Mucosa of gallbladder (tissue), 1 donor: ENCODE data around the gene CAMP. TPM values are rescaled to one million over a fixed set of nuclear protein-coding genes. Genes with fewer than 3 reads are reported as not detected.

Experiments used
- DNase-seq: peaks from one replicate; pipeline ENCODE4 v3.0.0-alpha.2; 2020; ENCODE audit warnings: low spot score
- total RNA-seq: library from RNA; stranded (reverse); gene quantifications from one replicate; pipeline ENCODE4 v1.2.1, GENCODE V29; 2021
- donor health status: DM: no; HTN: no; CAD: no.

Gene CAMP
- total RNA-seq, 1 donor from 2014 or later = not detected

DNA sequence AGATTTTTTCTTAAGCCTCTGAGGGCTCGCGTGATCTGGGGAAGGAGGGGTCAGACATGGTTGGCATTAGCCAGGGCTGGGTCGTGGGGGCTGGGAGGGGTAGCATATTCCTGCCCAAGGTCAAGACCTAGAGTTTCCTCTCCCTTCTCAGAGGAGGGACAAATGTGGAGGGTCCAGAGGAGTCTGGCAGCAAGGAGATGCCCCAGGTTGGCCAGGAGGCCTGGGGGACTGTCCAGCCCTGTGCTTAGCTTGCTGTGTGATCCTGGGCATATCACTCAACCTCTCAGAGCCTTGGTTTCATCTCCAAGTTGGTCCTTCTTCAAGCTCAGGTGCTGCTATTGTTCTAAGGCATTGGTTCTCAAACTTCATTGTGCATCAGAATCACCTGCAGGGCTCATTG is 9.1 kb upstream of the CAMP start:
- DNase-seq = no peak

DNA sequence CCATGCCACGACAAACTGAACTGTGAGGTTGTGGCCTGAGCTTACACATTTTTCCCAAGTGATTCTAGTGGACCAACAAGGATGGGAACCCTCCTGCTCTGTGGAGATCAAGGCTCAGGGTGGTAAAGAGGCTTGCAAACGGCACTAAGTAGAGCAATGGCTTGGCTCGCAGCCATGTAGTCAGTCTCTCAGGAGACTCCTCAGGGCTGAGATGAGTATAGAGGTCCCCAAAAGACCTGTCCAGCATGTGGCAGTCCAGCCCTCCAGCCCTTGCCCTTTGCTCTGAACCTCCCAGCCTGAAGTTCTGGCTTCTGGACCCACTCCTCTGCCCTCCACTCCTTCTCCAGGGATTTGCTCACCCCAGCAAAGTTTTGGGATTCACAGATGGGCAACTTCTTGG is 8.3 kb upstream of the CAMP start:
- no peak for DNase-seq

GRCh38 chr3:48215466-48215865 is 7.8 kb upstream of the CAMP start:
- peak; percentile 44 for DNase-seq

- no peak for DNase-seq
Measured at GRCh38 chr3:48215876-48216275, 7.4 kb upstream of the CAMP start.

DNA sequence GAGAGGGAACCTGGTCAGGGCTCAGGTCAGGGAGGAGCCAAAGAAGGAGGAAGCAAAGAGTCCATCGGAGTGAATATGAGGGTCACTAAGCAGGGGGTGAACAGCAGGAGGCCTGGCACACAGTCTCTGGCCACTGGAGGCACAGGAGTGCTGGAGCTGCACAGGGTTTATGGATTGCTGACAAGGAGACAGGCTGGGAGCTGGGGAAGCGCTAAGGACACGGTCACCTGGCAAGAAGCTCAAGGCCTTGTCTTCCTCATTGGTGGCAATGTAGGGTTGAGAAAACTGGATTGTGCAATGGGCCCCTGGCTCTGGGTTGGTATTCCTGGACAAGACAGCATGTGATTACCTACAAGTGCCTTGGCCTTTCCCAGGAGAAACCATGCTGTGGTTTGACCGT is 5.8 kb upstream of the CAMP start:
- DNase-seq = no peak

- no peak for DNase-seq
Measured at GRCh38 chr3:48218537-48218936, 4.8 kb upstream of the CAMP start.

DNA sequence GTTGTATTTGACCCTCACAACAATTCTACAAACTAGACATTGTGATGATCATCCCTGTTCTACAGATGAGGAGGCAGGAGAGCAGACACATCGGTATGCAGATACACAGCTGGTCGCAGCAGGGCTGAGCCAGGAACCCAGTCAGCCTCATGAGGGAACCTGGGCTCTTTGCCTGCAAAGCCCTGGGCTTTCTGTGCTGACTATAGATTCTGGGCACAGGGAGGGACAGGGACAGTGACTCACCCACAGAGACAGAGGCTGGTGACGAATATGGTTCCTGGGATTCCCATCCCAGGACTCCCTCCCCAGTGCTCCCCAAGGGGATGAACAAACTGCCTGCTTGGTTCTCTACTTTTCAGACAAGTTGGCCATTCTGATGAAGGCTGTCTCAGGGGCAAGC is 3.8 kb upstream of the CAMP start:
- DNase-seq = no peak

DNA sequence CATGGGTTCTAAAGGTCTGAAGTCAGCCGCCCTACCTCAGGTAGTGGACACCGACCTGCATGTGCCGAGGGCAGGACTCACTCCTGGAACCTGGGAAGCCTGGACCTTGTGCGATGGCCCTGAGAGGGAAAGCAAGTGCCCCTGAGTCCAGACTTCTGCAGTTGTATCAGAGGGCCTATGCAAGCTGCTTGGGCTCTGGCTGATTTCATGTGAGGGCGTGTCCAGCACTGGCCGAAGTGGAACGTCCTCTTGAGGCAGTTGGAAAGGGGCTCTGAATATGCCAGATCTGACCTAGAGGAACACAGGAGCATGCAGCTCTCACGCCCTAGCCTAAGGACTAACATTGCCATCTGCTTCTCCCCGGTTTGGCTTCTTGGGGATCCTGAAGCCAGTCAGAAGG is 2.5 kb upstream of the CAMP start:
- DNase-seq = no peak

DNA sequence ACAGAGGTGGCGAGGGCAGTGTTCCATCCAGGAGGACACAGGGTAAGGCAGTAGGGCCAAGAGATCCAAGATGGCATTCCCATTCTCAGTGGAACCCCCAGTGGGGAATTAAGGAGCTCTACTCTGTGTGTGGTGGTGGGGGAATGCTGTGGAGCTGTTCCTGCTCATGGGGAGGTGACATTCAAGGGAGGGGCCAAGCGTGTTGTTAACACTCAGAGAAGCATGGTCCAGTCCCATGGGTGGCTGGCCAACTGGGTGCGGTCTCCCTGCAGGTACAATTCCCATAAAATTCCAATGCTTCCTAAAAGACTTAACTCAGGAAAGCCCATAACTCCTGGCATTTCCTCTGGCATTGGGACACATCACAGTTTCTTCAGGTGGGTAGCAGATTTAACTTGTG is 2.3 kb downstream of the CAMP start:
- DNase-seq = no peak

DNA sequence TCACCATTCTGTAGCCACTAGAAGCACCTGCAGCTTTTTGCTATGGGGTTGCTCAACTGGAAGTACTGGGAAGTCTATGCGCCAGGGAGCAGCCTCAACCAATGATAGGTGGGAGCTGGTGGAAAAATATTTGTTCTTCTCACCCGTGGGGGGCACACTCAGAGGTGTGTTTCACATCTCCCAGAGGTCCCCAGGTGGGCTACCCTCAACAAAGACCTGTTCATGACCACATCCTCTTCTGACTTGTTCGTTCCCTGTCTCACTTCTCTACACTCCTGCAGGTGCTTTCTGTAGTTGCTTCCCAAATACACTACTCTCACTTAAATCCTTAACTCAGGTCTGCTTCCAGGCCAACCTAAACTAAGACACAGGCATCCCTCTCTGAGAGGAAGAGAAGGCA is 3.6 kb downstream of the CAMP start:
- DNase-seq = no peak

DNA sequence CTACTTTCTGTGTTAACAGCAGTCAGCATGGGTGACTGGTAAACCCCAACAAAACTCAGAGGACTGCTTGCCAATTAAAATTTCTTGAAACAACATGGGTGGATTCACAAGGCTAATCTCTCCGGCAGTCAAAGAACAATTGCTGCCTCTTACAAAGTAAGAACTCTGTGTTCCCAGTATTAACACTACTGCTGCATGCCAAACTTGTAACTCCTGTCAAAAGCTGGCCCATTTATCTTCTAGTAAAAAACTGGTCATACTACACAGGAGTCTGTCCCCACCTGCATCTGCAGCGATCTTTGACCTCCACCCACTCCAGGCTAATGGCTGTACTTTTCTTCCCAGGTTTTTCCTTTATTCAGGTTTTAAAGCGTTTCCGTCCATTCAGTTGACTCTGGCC is 8.9 kb downstream of the CAMP start:
- no peak for DNase-seq

GRCh38 chr3:48232734-48233133 is 9.4 kb downstream of the CAMP start:
- peak; percentile 41 for DNase-seq

DNA sequence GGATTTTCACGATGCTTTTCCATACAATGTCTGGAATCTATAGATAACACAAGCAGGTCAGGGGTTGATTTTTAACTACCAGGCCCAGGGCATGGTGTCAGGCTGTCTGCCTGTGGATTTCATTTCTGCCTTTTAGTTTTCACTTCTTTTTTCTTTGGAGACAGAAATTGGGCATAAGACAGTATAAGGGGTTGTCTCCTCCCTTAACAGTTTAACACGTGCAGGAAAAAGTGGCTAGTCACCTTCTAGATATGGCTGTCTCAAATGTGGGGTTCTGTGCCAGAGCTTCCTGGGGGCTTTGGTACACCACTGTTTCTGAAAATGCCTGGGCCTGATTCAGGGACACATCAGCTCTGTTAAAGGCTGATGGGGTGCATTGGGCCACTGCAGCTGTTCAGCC is 10.2 kb downstream of the CAMP start:
- no peak for DNase-seq

GRCh38 chr3:48236531-48236930 is 13.2 kb downstream of the CAMP start:
- DNase-seq = no peak

GRCh38 chr3:48238531-48239085 is 15.3 kb downstream of the CAMP start:
- no peak for DNase-seq

GRCh38 chr3:48240000-48240963 is 17.0 kb downstream of the CAMP start:
- DNase-seq = no peak

GRCh38 chr3:48241796-48242455 is 18.6 kb downstream of the CAMP start:
- no peak for DNase-seq

DNA sequence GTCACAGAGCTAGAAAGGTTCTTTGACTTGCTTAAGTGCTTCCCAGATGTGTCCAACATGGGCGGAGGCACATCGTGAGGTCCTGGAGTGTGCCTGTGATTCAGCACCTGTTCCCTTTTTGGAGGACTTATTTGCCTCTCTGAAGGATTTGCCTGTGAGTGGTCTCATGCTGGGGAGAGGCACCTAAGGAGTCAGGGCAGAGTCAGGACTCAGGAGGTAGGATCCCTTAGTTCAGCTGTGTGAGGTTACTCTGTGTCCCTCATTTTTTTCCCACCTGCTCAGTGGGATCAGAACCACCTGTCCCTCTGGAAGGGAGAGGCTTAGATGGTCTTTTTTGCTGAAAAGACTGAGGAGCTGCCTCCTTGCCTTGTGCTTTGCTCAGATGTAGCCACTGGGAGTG is 20.6 kb downstream of the CAMP start:
- no peak for DNase-seq

DNA sequence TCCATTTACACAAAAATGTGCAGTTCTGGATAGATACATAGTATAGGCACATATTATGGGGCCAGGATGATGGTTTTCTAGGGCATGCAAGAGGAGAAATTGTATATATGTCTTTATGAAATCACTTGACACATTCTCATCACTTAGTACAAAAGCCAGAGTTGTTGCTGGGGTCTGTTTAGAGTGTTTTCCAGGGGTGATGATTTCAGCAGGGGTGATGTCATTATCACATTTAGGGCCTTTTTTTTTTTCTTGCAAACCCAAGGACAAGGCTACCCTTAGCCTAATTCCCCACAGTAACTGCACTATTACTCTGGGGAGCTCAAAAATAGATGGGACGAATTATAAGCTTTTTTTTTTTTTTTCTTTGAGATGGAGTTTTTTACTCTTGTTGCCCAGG is 21.2 kb downstream of the CAMP start:
- no peak for DNase-seq

- no peak for DNase-seq
Measured at GRCh38 chr3:48245136-48245535, 21.8 kb downstream of the CAMP start.

- DNase-seq = no peak
Measured at GRCh38 chr3:48247401-48247811, 24.1 kb downstream of the CAMP start.

DNA sequence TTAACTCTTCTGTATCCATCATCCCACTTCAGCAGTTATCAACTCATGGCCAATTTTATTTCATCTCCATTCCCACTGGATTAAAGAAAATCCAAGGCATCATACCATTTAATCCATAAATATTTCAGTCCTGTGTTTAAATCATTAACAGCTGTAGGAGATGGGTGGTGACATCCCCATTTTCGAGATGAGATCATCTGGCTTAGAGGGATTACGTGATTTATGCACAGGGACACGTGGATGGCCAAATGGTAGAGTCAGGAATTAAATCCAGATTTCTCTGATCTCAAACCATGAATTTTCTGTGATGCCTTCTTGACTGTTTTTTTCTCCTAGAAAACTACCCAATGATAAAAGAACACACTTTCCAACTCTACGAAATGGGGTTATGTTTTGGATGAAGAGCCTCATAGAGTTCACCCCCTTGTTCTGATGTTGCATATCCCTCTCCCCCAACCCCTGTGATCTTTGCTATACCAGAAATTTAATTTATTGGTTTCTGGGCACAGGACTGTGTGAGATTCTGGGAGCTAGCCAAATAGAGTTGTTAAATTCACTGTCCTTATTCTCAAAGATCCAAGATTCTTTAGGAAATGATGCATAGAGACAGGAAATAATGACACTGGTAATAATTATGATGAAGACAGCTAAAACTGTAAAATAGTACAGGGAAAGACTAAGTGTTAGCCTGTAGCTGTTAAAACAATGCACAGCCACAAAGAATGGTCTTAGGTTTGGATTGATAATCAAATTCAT is 25.0 kb downstream of the CAMP start:
- no peak for DNase-seq
